Coronary artery (tissue), 2 donors: ENCODE measurements around the gene FIGNL2.
"Not testable (repeated sequence)": the region's sequence is repeated elsewhere in the genome, so short reads cannot be mapped to it uniquely, and the experiment has no call there.

Experiments
- DNase-seq: peaks from one replicate; pipeline ENCODE4 v3.0.0-alpha.2; 2017; ENCODE audit warnings: low spot score
- H3K27ac ChIP-seq, 2 donors: fragments of 200-600 bp; sonication (generic); one replicate each; pipeline ENCODE4 v1.5.1; 2016 to 2019
- H3K4me3 ChIP-seq: fragments of 200-600 bp; sonication (generic); 2 replicates; pipeline ENCODE4 v1.5.1; 2016; ENCODE audit warnings: mild to moderate bottlenecking, moderate library complexity
- TF ChIP-seq, protein P1 (sequence below): fragments of 200-600 bp; sonication (generic); IDR thresholded peaks from one replicate; pipeline ENCODE4 v1.5.1; 2019; ENCODE audit warnings: antibody characterized with exemption

Gene FIGNL2

DNA sequence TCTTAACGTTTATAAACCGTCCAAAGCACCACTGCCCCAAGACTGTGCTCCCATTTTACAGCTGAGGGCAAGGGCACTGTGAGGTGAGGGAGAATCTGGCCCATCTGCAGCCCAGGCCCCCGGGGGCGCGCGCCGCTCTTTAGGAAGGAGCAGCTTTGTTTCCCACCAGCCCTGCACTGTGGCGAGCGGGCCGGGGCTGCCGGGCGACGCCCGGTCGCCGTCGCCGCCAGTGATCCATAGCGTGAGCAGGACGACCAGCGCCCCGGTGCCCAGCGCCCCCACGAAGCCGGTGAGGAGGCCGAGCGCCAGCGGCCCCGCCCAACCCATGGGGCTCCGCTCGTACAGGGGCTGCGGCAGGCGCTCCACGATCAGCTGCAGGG, 34.6 kb downstream of the FIGNL2 start:
- peak overlapping the region; percentile 69 for H3K4me3 ChIP-seq

DNA sequence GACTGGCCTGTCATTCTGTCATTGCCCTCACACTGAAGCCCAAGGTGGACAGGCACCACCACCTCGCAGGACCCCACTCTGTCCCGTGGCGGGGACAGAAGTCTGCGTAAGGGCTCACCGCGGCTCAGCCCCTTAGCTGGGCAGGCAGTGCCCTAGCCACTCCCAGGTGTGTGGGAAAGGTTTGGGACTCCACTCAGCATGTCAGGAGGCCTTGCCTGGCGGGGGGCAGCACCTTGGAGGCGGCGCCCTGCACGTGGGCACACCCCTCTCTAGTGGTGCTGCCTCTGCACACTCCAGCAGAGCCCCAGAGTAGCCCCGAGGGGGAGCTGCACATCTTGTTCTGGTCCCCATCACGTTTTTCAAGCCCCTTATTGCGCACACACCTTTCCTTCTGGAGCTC, 35.6 kb downstream of the FIGNL2 start:
- TF ChIP-seq, protein P1, sequence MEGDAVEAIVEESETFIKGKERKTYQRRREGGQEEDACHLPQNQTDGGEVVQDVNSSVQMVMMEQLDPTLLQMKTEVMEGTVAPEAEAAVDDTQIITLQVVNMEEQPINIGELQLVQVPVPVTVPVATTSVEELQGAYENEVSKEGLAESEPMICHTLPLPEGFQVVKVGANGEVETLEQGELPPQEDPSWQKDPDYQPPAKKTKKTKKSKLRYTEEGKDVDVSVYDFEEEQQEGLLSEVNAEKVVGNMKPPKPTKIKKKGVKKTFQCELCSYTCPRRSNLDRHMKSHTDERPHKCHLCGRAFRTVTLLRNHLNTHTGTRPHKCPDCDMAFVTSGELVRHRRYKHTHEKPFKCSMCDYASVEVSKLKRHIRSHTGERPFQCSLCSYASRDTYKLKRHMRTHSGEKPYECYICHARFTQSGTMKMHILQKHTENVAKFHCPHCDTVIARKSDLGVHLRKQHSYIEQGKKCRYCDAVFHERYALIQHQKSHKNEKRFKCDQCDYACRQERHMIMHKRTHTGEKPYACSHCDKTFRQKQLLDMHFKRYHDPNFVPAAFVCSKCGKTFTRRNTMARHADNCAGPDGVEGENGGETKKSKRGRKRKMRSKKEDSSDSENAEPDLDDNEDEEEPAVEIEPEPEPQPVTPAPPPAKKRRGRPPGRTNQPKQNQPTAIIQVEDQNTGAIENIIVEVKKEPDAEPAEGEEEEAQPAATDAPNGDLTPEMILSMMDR = no peak
- DNase-seq = no peak
- H3K4me3 ChIP-seq = no peak overlapping the region
- H3K27ac ChIP-seq = no peak overlapping the region

More for the DNA sequence above, 34.6 kb downstream of the FIGNL2 start:
- H3K27ac ChIP-seq = peak overlapping the region in 1 of 2 donors; percentile 62
- TF ChIP-seq, protein P1 = no peak
- DNase-seq = no peak

DNA sequence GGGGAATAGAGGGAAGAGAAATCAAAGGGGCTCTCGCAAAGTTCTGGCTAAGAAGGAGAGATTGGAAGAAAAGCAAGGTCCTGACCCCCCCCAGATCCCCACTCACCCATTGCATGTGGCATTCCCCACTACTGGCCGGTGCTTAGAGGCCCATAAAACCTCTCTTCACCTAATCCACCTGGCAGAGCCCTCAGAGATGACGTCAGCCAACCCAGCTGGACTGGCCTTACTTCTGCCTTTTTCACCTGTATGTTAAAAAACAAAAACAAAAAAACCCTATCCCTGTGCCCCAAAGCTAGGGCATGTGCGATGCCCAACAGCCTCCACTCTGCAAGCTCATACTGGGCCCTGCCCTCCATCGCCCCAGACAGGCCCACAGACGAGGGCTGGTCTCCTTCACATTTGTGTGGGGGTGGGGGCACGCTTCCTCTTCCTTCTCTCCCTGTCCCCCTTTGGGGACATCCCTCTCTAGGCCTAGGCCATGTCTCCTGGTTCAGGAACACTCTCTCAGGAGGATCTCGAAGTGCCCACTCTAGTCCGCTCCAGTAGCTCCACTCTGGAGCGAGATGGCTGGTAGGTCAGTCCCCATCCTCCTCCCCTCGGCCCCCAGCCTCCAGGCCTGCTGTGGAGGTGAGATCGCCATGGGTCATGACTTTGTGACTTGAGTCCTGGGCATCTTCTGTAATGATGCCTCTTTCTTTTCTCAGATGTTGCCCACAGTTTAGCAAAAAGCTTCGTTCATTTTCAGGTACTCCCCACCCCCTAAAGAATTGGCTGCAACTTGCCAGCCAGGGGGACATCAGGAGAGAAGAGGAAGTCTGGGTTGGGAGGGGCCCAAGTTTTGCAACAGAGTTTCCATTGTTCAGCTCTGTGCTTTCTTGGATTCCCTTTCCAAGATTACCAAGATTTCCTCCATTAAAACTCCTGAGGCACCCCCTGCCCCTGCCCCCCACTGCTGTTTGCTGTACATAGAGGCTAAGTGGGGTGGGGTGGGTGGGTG, 37.0 kb downstream of the FIGNL2 start:
- Histone ChIP-seq H3K27ac (no peak overlapping the region), H3K4me3 (no peak overlapping the region)
- TF ChIP-seq, protein P1 = no peak
- no peak for DNase-seq

DNA sequence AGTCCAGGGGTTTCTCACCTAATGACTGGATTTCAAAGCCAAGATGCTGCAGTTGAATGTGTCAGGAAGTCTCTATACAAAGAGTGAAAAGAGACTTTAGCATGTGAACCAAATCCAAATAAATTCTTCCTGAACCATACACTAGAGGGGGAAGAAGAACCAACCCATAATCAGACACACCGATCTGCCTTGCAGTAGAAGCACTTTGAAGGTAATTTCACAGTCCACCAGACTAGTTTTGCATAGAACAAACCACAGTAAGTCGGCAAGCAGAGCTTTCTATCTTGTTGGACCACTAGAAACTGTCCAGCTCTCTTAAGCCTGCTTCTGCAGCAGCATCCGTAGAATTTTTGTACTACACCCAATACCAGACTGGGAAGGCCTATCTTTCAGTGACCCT, 39.3 kb downstream of the FIGNL2 start:
- no peak overlapping the region for H3K4me3 ChIP-seq
- no peak for DNase-seq
- TF ChIP-seq, protein P1 = no peak
- H3K27ac ChIP-seq = no peak overlapping the region

DNA sequence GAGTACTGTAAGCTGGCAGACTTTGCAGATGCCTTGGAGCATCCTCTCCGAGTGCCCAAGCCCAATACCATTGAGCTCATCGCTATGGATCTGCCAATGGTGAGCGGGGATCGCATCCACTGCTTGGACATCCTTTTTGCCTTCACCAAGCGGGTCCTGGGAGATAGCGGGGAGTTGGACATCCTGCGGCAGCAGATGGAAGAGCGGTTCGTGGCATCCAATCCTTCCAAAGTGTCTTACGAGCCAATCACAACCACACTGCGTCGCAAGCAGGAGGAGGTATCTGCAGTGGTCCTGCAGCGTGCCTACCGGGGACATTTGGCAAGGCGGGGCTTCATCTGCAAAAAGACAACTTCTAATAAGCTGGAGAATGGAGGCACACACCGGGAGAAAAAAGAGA, 41.6 kb downstream of the FIGNL2 start:
- no peak for DNase-seq
- Histone ChIP-seq H3K27ac (no peak overlapping the region), H3K4me3 (no peak overlapping the region)

DNA sequence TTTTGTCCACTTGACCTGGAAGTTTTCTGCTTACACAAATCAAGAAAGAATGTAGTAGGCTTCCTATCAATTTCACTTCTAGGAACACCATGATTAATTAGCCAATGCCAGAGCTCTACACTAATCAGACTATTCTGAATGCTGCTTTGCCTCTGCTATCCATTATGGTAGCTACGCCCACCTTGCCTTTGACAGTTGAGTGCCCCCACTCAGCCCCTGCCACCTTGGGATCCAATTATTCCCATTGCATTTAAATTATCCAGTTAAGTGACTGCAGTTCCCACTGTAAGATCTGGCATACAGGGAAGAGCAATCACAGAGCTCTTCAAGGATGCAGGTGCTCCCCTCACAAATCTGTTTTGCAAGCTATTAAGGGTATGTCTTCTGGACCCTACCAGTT, 47.5 kb downstream of the FIGNL2 start:
- no peak overlapping the region for H3K4me3 ChIP-seq
- no peak overlapping the region for H3K27ac ChIP-seq
- no peak for DNase-seq
- TF ChIP-seq, protein P1 = no peak

More for the DNA sequence above, 41.6 kb downstream of the FIGNL2 start:
- TF ChIP-seq, protein P1 = no peak

DNA sequence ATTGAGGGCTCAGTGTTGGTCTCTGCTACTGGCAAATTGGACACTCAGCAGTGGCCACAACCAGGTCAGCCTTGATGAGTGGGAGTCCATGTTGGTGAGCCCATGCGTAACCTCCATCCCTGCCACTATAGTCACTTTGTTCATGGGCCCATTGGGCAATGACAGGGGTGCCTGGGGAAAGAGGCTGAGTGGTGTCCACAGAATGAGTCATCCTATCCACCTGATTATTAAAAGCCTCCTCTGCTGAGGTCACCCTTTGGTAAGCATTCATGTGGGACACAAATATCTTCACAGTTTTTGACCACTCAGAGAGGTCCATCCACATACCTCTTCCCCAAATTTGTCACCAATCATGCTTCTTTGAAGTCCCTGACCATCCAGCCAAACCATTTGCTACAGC, 50.0 kb downstream of the FIGNL2 start:
- TF ChIP-seq, protein P1 = no peak
- no peak for DNase-seq
- H3K4me3 ChIP-seq = no peak overlapping the region
- H3K27ac ChIP-seq = no peak overlapping the region

DNA sequence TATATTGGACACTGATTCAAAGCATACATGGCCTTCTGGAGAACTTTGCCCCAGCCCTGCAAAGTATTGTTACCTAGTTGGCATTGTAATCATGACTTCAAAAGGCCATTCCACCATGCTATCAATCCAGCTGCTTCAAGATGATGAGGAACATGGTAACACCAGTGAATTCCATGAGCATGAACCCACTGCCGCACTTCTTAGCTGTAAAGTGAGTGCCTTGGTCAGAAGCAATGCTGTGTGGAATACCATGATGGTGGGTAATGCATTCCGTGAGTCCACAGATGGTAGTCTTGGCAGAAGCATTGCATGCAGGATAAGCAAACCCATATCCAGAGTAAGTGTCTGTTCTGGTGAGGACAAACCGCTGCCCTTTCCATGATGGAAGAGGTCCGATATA, 50.5 kb downstream of the FIGNL2 start:
- not testable (repeated sequence) for DNase-seq, H3K27ac ChIP-seq, H3K4me3 ChIP-seq
